Choroid plexus epithelial cell (primary cell): ENCODE measurements around the gene MARF1.

Experiments used
- DNase-seq: peaks from one replicate; pipeline ENCODE4 v3.0.0-alpha.2; 2010; ENCODE audit warnings: low read depth
- H3K4me3 ChIP-seq: 2 replicates; pipeline ENCODE4 v1.5.1; 2011; ENCODE audit warnings: low read depth, mild to moderate bottlenecking, control low read depth, low read length, moderate library complexity
- TF ChIP-seq, protein P1 (sequence below): conservative IDR thresholded peaks from 2 replicates; pipeline ENCODE4 v1.5.1; 2011; ENCODE audit warnings: low read depth, mild to moderate bottlenecking, control low read depth, inconsistent platforms, low read length, moderate library complexity

Gene MARF1

GRCh38 chr16:15602285-15603044 is 40.5 kb downstream of the MARF1 start:
- DNase-seq = no peak
- no peak overlapping the region for H3K4me3 ChIP-seq

GRCh38 chr16:15601212-15601879 is 41.6 kb downstream of the MARF1 start:
- TF ChIP-seq, protein P1, sequence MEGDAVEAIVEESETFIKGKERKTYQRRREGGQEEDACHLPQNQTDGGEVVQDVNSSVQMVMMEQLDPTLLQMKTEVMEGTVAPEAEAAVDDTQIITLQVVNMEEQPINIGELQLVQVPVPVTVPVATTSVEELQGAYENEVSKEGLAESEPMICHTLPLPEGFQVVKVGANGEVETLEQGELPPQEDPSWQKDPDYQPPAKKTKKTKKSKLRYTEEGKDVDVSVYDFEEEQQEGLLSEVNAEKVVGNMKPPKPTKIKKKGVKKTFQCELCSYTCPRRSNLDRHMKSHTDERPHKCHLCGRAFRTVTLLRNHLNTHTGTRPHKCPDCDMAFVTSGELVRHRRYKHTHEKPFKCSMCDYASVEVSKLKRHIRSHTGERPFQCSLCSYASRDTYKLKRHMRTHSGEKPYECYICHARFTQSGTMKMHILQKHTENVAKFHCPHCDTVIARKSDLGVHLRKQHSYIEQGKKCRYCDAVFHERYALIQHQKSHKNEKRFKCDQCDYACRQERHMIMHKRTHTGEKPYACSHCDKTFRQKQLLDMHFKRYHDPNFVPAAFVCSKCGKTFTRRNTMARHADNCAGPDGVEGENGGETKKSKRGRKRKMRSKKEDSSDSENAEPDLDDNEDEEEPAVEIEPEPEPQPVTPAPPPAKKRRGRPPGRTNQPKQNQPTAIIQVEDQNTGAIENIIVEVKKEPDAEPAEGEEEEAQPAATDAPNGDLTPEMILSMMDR = no peak
- no peak for DNase-seq
- H3K4me3 ChIP-seq = no peak overlapping the region

More at GRCh38 chr16:15602285-15603044, 40.5 kb downstream of the MARF1 start:
- TF ChIP-seq, protein P1 = no peak

DNA sequence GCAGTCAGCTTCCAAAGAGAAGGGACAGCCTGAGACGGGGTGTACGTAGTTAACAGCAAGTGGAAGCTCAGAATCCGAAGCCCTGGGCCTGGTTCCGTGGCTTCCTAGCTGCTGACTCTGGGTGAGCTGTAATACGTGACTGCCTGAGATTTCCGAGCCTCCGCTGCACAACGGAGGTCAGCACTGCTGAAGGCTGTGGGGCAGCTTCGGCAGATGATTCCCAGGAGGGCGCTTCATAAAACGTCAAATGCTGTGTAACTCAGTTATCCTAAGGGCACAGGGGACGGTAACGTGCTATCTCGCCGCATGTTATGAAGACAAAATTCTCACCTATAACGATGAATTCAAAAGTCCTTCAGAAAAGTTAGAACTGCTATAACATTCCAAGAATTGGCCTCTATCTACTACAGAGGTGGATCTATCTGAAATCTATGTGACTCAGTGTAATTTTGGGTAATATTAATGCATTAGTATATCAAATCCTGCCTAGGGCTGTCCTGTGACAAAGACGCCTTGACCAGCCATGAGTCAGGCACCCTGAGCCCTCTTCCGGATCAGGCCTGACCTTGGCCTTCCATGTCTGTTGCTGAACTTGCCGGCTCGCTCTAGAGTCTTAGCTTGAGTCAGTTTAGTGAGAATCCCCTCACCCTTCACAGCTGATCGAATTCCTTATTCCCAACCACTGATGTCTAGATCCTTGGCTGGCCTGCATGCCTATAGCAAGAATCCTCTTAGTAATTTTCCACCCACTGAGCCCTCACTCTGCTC is 43.5 kb downstream of the MARF1 start:
- TF ChIP-seq, protein P1 = no peak
- no peak for DNase-seq
- H3K4me3 ChIP-seq = no peak overlapping the region

- no peak overlapping the region for H3K4me3 ChIP-seq
- TF ChIP-seq, protein P1 = no peak
- DNase-seq = no peak
Measured at GRCh38 chr16:15598648-15599190, 44.2 kb downstream of the MARF1 start.

DNA sequence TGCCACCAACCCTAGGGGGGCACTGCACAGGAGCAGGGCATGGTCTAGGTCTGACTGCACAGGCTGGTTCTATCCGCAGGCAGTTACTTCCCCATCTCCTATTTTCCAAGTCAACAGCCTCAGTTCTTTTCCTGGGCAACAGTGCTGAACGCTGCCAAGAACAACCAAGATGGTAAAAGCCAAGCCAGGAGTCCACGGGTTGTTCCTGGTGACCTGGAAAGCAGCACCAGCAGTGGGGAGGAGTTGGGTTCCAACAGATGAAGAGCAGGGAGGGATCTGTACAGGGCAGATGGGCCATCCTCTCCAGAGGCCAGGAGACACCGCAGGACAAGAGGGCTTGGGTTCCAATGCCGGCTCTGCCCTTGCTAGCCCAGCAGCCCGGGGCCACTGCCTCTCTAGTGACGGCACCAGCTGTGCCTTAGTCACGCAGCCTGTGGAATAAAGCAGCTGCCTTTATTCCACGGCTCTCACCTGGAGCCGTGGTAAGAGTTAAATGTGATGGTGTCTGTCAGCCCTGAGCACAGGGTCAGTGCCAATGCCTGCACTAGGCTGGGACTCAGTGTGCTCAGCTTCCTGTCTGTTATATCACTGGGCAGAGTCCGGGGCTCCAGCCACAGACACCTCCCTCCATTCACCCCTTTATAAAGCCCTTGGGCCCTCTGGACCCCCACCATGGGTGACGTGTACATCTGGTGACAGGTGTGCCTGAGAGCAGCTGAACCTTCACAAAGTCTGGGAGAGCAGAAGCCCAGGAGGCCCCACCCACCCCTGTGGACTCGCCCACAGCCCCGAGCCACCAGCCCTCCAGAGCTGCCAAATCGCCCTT is 44.9 kb downstream of the MARF1 start:
- TF ChIP-seq, protein P1 = no peak
- no peak for DNase-seq
- H3K4me3 ChIP-seq = no peak overlapping the region

GRCh38 chr16:15597135-15597534 is 45.8 kb downstream of the MARF1 start:
- no peak for DNase-seq
- TF ChIP-seq, protein P1 = no peak
- H3K4me3 ChIP-seq = no peak overlapping the region
